Measurements from ENCODE around the gene HSPB7. TPM values are rescaled to one million over a fixed set of nuclear protein-coding genes. Genes with fewer than 3 reads are reported as not detected.
A peak's percentile ranks its signal among the peaks of the same experiment; 100 is the strongest.
"Not testable (repeated sequence)": the region's sequence is repeated elsewhere in the genome, so short reads cannot be mapped to it uniquely, and the experiment has no call there.

The HSPB7 gene
- total RNA-seq, 4 donors from 2014 or later, result 1.9 to 7.0 (median 3.3) TPM

- peak; percentile 91 for DNase-seq (ENCODE audit: low spot score in 2 of 2)
- peaks cover 3% of the 10 kb centered on the region for H3K4me1 ChIP-seq
- H3K4me3 ChIP-seq, result no peak overlapping the region
- H3K36me3 ChIP-seq, result no peaks in the 10 kb centered on the region
- no peak overlapping the region for H3K27ac ChIP-seq
- TF ChIP-seq CTCF (IDR thresholded peaks at IDR 0.05) (peak; percentile 82 to 89), EP300 (IDR thresholded peaks at IDR 0.05) (no peak), POLR2A (IDR thresholded peaks at IDR 0.05) (no peak), POLR2AphosphoS5 (IDR thresholded peaks at IDR 0.05) (no peak)
- no peaks in the 10 kb centered on the region for H3K27me3 ChIP-seq
- H3K9me3 ChIP-seq, result no peaks in the 10 kb centered on the region
- WGBS, result 23% methylated on average over 17 of the region's 18 CpGs
These were observed 38.0 kb upstream of the HSPB7 start for GRCh38 chr1:16055613-16056520.

GRCh38 chr1:16054598-16055540, 37.0 kb upstream of the HSPB7 start:
- Histone ChIP-seq H3K36me3 (no peaks in the 10 kb centered on the region), H3K4me3 (no peak overlapping the region), H3K4me1 (peaks cover 3% of the 10 kb centered on the region), H3K27ac (no peak overlapping the region), H3K9me3 (no peaks in the 10 kb centered on the region), H3K27me3 (no peaks in the 10 kb centered on the region)
- WGBS, result 84% methylated on average over 6 of the region's 7 CpGs
- DNase-seq (ENCODE audit: low spot score in 2 of 2), result no peak
- no peak for TF ChIP-seq EP300 (IDR thresholded peaks at IDR 0.05)

- TF ChIP-seq POLR2A (IDR thresholded peaks at IDR 0.05) (no peak), EP300 (IDR thresholded peaks at IDR 0.05) (no peak), POLR2AphosphoS5 (IDR thresholded peaks at IDR 0.05) (no peak), CTCF (IDR thresholded peaks at IDR 0.05) (no peak)
- H3K27ac ChIP-seq, result no peak overlapping the region
- WGBS, result 77% methylated on average over 3 of the region's 8 CpGs
These were observed 36.1 kb upstream of the HSPB7 start for GRCh38 chr1:16053781-16054502.

GRCh38 chr1:16051949-16052348, 34.1 kb upstream of the HSPB7 start:
- whole genome bisulfite sequencing, result 88% methylated on average over 10 of the region's 12 CpGs
- H3K36me3 ChIP-seq; DNase-seq (ENCODE audit: low spot score in 2 of 2); H3K27ac ChIP-seq; H3K27me3 ChIP-seq; H3K4me3 ChIP-seq; H3K9me3 ChIP-seq: not testable (repeated sequence)
- peaks cover 15% of the 10 kb centered on the region for H3K4me1 ChIP-seq

More at GRCh38 chr1:16053781-16054502, 36.1 kb upstream of the HSPB7 start:
- DNase-seq (ENCODE audit: low spot score in 2 of 2), result no peak
- H3K4me1 ChIP-seq, result peaks cover 5% of the 10 kb centered on the region
- H3K36me3 ChIP-seq, result no peaks in the 10 kb centered on the region
- no peaks in the 10 kb centered on the region for H3K27me3 ChIP-seq
- H3K4me3 ChIP-seq, result no peak overlapping the region
- no peaks in the 10 kb centered on the region for H3K9me3 ChIP-seq

- no peak overlapping the region for H3K4me3 ChIP-seq
- no peak for TF ChIP-seq POLR2A (IDR thresholded peaks at IDR 0.05)
- TF ChIP-seq EP300 (IDR thresholded peaks at IDR 0.05), result no peak
- TF ChIP-seq POLR2AphosphoS5 (IDR thresholded peaks at IDR 0.05), result no peak
- TF ChIP-seq CTCF (IDR thresholded peaks at IDR 0.05), result no peak
- H3K27me3 ChIP-seq, result no peaks in the 10 kb centered on the region
- H3K9me3 ChIP-seq, result no peaks in the 10 kb centered on the region
- peaks cover 12% of the 10 kb centered on the region for H3K4me1 ChIP-seq
- no peak for DNase-seq (ENCODE audit: low spot score in 2 of 2)
- WGBS, result 92% methylated on average over 3 of the region's 3 CpGs
- H3K36me3 ChIP-seq, result no peaks in the 10 kb centered on the region
- H3K27ac ChIP-seq, result no peak overlapping the region
These were observed 33.2 kb upstream of the HSPB7 start for GRCh38 chr1:16051039-16051438.
